GM12874 (cell line): ENCODE results near the gene FAM135A.

Experiments used
- TF ChIP-seq, protein P1 (sequence below): IDR thresholded peaks from 2 replicates; pipeline ENCODE4 v1.5.1; 2011; ENCODE audit warnings: low read depth, mild to moderate bottlenecking, control low read depth, low read length, moderate library complexity; ENCODE audit not compliant: insufficient read depth

The FAM135A gene

GRCh38 chr6:70489364-70489763 is 76.1 kb downstream of the FAM135A start:
- TF ChIP-seq, protein P1, sequence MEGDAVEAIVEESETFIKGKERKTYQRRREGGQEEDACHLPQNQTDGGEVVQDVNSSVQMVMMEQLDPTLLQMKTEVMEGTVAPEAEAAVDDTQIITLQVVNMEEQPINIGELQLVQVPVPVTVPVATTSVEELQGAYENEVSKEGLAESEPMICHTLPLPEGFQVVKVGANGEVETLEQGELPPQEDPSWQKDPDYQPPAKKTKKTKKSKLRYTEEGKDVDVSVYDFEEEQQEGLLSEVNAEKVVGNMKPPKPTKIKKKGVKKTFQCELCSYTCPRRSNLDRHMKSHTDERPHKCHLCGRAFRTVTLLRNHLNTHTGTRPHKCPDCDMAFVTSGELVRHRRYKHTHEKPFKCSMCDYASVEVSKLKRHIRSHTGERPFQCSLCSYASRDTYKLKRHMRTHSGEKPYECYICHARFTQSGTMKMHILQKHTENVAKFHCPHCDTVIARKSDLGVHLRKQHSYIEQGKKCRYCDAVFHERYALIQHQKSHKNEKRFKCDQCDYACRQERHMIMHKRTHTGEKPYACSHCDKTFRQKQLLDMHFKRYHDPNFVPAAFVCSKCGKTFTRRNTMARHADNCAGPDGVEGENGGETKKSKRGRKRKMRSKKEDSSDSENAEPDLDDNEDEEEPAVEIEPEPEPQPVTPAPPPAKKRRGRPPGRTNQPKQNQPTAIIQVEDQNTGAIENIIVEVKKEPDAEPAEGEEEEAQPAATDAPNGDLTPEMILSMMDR = no peak

- TF ChIP-seq, protein P1 = no peak
These were observed 81.5 kb downstream of the FAM135A start for GRCh38 chr6:70494833-70495232.

DNA sequence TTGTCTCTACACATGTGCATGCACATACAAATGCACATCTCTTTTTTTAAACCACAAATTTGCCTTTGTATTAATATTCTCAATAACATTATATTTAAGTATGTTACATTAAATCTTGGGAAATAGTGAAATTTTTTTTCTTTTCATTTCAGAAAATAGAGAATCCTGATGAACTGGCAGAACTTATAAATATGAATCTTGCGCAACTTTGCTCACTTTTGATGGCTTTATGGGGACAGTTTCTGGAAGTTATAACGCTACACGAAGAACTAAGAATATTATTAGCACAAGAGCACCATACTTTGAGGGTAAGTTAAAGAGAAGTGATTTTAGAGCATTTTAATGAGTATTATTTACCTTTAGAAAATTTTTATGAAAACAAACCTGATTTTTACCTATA is 89.2 kb downstream of the FAM135A start:
- TF ChIP-seq, protein P1 = no peak

GRCh38 chr6:70503813-70504465 is 90.6 kb downstream of the FAM135A start:
- TF ChIP-seq, protein P1 = no peak

DNA sequence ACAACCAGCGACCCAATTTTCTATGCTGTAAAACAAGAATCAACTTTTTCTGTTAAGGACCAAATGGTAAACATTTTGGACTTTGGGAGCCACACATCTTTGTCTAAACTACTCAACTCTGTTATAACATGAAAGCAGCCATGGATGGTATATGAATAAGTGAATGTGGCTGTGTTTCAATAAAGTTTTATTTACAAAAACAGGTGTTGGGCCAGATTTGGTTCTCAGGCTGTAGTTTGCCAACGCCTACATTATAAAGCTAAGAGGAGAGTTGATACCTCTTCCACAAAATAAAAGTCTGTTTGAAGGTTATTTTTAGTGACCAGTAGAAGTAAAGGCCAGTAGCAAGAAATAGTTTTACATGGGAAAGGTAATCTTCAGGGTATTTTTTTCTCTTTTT is 93.0 kb downstream of the FAM135A start:
- TF ChIP-seq, protein P1 = no peak

DNA sequence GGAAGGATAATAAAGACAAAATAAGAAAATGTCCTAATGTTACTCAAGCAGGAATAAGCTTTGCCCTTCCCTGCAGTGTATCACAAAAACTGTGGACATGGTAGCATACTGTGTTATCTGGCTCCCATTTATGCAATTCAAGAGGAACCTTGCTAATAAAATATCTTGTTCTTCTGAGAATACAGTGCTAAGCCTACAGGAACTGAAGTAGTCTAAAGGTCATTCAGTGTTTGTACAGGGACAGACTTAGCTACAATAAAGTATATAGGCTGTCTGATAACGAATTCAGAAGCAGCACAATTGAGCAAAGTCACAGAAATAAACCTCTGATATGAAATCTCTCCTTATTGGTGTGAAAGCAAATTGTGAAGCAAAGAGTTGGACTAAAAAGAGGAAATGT is 93.9 kb downstream of the FAM135A start:
- TF ChIP-seq, protein P1 = no peak

DNA sequence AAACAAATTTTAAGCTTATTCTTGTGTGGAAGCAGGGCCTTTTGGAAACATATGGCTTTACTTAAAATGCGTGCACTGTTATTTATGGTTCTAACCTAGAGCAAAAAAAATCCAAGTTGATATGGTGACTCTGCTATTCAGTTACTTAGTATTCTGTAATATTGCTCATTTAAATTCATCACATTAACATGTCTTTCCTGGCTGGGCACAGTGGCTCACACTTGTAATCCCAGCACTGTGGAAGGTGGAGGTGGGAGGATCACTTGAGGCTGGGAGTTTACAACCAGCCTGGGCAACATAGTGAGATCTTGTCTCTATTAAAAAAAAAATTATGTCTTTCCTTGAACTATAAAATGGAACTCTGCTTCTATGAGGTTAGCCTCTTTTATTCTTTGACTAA is 95.6 kb downstream of the FAM135A start:
- TF ChIP-seq, protein P1 = no peak
